ENCODE results near the gene BBS9. TPM values are rescaled to one million over a fixed set of nuclear protein-coding genes. Genes with fewer than 3 reads are reported as not detected.

BBS9 gene
- total RNA-seq, 1 donor from 2014 or later, result 6.3 TPM

- ATAC-seq, result no peak
- no peak for DNase-seq (ENCODE audit: low spot score)
Observed at GRCh38 chr7:33350577-33350976, 221.2 kb downstream of the BBS9 start.

- ATAC-seq, result no peak
- no peak for DNase-seq (ENCODE audit: low spot score)
Observed at GRCh38 chr7:33351709-33352108, 222.3 kb downstream of the BBS9 start.

GRCh38 chr7:33354201-33354600, 224.8 kb downstream of the BBS9 start:
- ATAC-seq, result no peak
- no peak for DNase-seq (ENCODE audit: low spot score)

GRCh38 chr7:33355386-33355785, 226.0 kb downstream of the BBS9 start:
- ATAC-seq (no peak), DNase-seq (ENCODE audit: low spot score) (no peak)

- DNase-seq (ENCODE audit: low spot score), result no peak
- no peak for ATAC-seq
Observed at GRCh38 chr7:33356336-33356735, 227.0 kb downstream of the BBS9 start.

- no peak for DNase-seq (ENCODE audit: low spot score)
- ATAC-seq, result no peak
Observed at GRCh38 chr7:33357846-33358245, 228.5 kb downstream of the BBS9 start.

- DNase-seq (ENCODE audit: low spot score) (no peak), ATAC-seq (no peak)
Observed at GRCh38 chr7:33369888-33370287, 240.5 kb downstream of the BBS9 start.

GRCh38 chr7:33373195-33373594, 243.8 kb downstream of the BBS9 start:
- DNase-seq (ENCODE audit: low spot score), result no peak

GRCh38 chr7:33379891-33380525, 250.6 kb downstream of the BBS9 start:
- ATAC-seq, result no peak

More at GRCh38 chr7:33373195-33373594, 243.8 kb downstream of the BBS9 start:
- no peak for ATAC-seq

GRCh38 chr7:33388332-33388731, 259.0 kb downstream of the BBS9 start:
- no peak for ATAC-seq
- no peak for DNase-seq (ENCODE audit: low spot score)

More at GRCh38 chr7:33379891-33380525, 250.6 kb downstream of the BBS9 start:
- DNase-seq (ENCODE audit: low spot score), result no peak

GRCh38 chr7:33392148-33392547, 262.8 kb downstream of the BBS9 start:
- no peak for ATAC-seq
- no peak for DNase-seq (ENCODE audit: low spot score)

GRCh38 chr7:33393770-33394169, 264.4 kb downstream of the BBS9 start:
- no peak for DNase-seq (ENCODE audit: low spot score)
- ATAC-seq, result no peak

GRCh38 chr7:33395340-33395739, 266.0 kb downstream of the BBS9 start:
- no peak for ATAC-seq
- no peak for DNase-seq (ENCODE audit: low spot score)

- ATAC-seq (no peak), DNase-seq (ENCODE audit: low spot score) (no peak)
Observed at GRCh38 chr7:33399528-33400213, 270.3 kb downstream of the BBS9 start.

GRCh38 chr7:33400214-33400538, 270.8 kb downstream of the BBS9 start:
- no peak for DNase-seq (ENCODE audit: low spot score)
- ATAC-seq, result no peak

- ATAC-seq, result no peak
- DNase-seq (ENCODE audit: low spot score), result no peak
Observed at GRCh38 chr7:33410266-33410665, 280.9 kb downstream of the BBS9 start.

GRCh38 chr7:33411020-33411419, 281.7 kb downstream of the BBS9 start:
- no peak for ATAC-seq

GRCh38 chr7:33412331-33412730, 283.0 kb downstream of the BBS9 start:
- DNase-seq (ENCODE audit: low spot score), result no peak
- ATAC-seq, result no peak

More at GRCh38 chr7:33411020-33411419, 281.7 kb downstream of the BBS9 start:
- no peak for DNase-seq (ENCODE audit: low spot score)

- no peak for ATAC-seq
- DNase-seq (ENCODE audit: low spot score), result no peak
Observed at GRCh38 chr7:33418251-33418701, 288.9 kb downstream of the BBS9 start.

- DNase-seq (ENCODE audit: low spot score) (no peak), ATAC-seq (no peak)
Observed at GRCh38 chr7:33420311-33420940, 291.1 kb downstream of the BBS9 start.

- no peak for DNase-seq (ENCODE audit: low spot score)
- ATAC-seq, result peak; percentile 66
Observed at GRCh38 chr7:33421429-33421828, 292.1 kb downstream of the BBS9 start.

GRCh38 chr7:33422141-33422540, 292.8 kb downstream of the BBS9 start:
- DNase-seq (ENCODE audit: low spot score) (no peak), ATAC-seq (no peak)

Data from left lobe of liver (tissue), 2 donors.